HG03039 (cell line): ENCODE measurements around the gene SZRD1.
A peak's percentile ranks its signal among the peaks of the same experiment; 100 is the strongest.

ENCODE experiments used
- ATAC-seq: cut with Tn5 transposase; IDR thresholded peaks from one replicate; pipeline ENCODE4 v1.9.1; 2021; ENCODE audit warnings: mild to moderate bottlenecking, moderate library complexity; ENCODE audit not compliant: unreplicated experiment

SZRD1 gene

GRCh38 chr1:16436946-16437474 lies 70.0 kb downstream of the SZRD1 start, which contains the start of gene SPATA21:
TSS of gene SPATA21 (minus strand) at chr1:16437424. CDS start at chr1:16431371, 6,053 bp downstream.
- no peak for ATAC-seq

- no peak for ATAC-seq
Measured at GRCh38 chr1:16438516-16438915, 71.5 kb downstream of the SZRD1 start.

GRCh38 chr1:16438924-16439323 lies 71.9 kb downstream of the SZRD1 start:
- no peak for ATAC-seq

- ATAC-seq, result peak; percentile 8
Measured at GRCh38 chr1:16440131-16440469, 73.1 kb downstream of the SZRD1 start.

- ATAC-seq, result peak; percentile 86
Measured at GRCh38 chr1:16440470-16441281, 73.6 kb downstream of the SZRD1 start, which contains the start of gene NECAP2. TSS of gene NECAP2 (plus strand) at chr1:16440724. CDS start at chr1:16440762, 38 bp downstream.

GRCh38 chr1:16441282-16441665 lies 74.2 kb downstream of the SZRD1 start:
- ATAC-seq, result no peak

GRCh38 chr1:16442265-16442664 lies 75.2 kb downstream of the SZRD1 start:
- no peak for ATAC-seq

- ATAC-seq, result no peak
Measured at GRCh38 chr1:16442941-16443340, 75.9 kb downstream of the SZRD1 start.

- ATAC-seq, result no peak
Measured at GRCh38 chr1:16443975-16444770, 77.1 kb downstream of the SZRD1 start.

- no peak for ATAC-seq
Measured at GRCh38 chr1:16445052-16445451, 78.0 kb downstream of the SZRD1 start.

- ATAC-seq, result no peak
Measured at GRCh38 chr1:16446116-16446515, 79.1 kb downstream of the SZRD1 start.

- no peak for ATAC-seq
Measured at GRCh38 chr1:16447641-16448040, 80.6 kb downstream of the SZRD1 start.
